K562 (cell line): ENCODE results near the gene SSR2. TPM values are rescaled to one million over a fixed set of nuclear protein-coding genes. Genes with fewer than 3 reads are reported as not detected.

ENCODE experiments used
- KLF16 ChIP-seq: IDR thresholded peaks from 2 replicates; pipeline ENCODE4 v1.6.1; 2016; ENCODE audit warnings: antibody characterized with exemption
- NR2C2 ChIP-seq, 2 experiments: fragments of 200-800 bp in 1 of 2; sonication (Bioruptor generic) in 1 of 2; sonication (generic) in 1 of 2; formaldehyde crosslinking in 1 of 2; IDR thresholded peaks; 2 replicates each; pipeline versions ENCODE4 v1.6.1 to v1.8.0; 2016 to 2022; ENCODE audit warnings: mild to moderate bottlenecking in 1 of 2, missing compliant biosample characterization in 1 of 2, missing genetic modification characterization in 1 of 2, missing genetic modification reagents in 1 of 2
- STAG1 ChIP-seq: sonication (generic); formaldehyde crosslinking; IDR thresholded peaks from 2 replicates; pipeline ENCODE4 v1.5.0; 2020; ENCODE audit warnings: missing genetic modification reagents, borderline replicate concordance
- ZNF24 ChIP-seq: fragments of 450-650 bp; IDR thresholded peaks from 2 replicates; pipeline ENCODE4 v1.6.1; 2016
- polyA plus RNA-seq, 8 experiments: library from polyadenylated mRNA; depleted of rRNA in 4 of 8; stranded (reverse) in 5 of 8; unstranded in 3 of 8; fragments of >200 nt; fragmentation: Nextera tagmentation in 2 of 8; fragmentation: Illumina TruSeq in 1 of 8; extraction: Ambion mirVana in 2 of 8; extraction: Trizol in 1 of 8; gene quantifications; 2 replicates each; pipeline versions ENCODE4 v1.2.1 to v1.2.3, GENCODE V29; 2011 to 2014; ENCODE audit warnings: inconsistent platforms in 1 of 8, missing spikeins in 1 of 8
- total RNA-seq, 7 experiments: library from RNA; depleted of rRNA in 6 of 7; stranded (reverse); fragments of >200 nt in 6 of 7; fragmentation: Illumina TruSeq in 2 of 7; extraction: Trizol in 2 of 7; gene quantifications; 2 replicates each; pipeline versions ENCODE4 v1.2.1 to v1.2.3, GENCODE V29; 2011 to 2021; ENCODE audit warnings: low replicate concordance in 1 of 7
- TF ChIP-seq, protein P1 (sequence below): fragments of 250-450 bp; sonication (Bioruptor Pico); IDR thresholded peaks from 2 replicates; pipeline ENCODE4 v1.5.0; 2020; ENCODE audit warnings: mild to moderate bottlenecking, borderline replicate concordance
- TF ChIP-seq, protein P2 (sequence below): sonication (generic); formaldehyde crosslinking; IDR thresholded peaks from 2 replicates; pipeline ENCODE4 v1.8.0; 2022; ENCODE audit warnings: missing genetic modification reagents, mild to moderate bottlenecking, moderate library complexity, borderline replicate concordance
- TF ChIP-seq, protein P3 (sequence below), 2 experiments: fragments of 450-650 bp; formaldehyde crosslinking in 1 of 2; IDR thresholded peaks; 2 replicates each; pipeline versions ENCODE4 v1.4.0 to v1.6.1; 2014 to 2020; ENCODE audit warnings: mild to moderate bottlenecking in 2 of 2, borderline replicate concordance in 1 of 2, low read depth in 1 of 2
- TF ChIP-seq, protein P4 (sequence below): IDR thresholded peaks from 2 replicates; pipeline ENCODE4 v1.6.1; 2016; ENCODE audit warnings: missing genetic modification characterization, missing compliant biosample characterization

SSR2 gene
- total and polyA plus RNA-seq, 9 of the 15 experiments (the other 6 are each of a cell fraction or from before 2014, with no cell fraction given): 161 to 411 (median 240) TPM

DNA sequence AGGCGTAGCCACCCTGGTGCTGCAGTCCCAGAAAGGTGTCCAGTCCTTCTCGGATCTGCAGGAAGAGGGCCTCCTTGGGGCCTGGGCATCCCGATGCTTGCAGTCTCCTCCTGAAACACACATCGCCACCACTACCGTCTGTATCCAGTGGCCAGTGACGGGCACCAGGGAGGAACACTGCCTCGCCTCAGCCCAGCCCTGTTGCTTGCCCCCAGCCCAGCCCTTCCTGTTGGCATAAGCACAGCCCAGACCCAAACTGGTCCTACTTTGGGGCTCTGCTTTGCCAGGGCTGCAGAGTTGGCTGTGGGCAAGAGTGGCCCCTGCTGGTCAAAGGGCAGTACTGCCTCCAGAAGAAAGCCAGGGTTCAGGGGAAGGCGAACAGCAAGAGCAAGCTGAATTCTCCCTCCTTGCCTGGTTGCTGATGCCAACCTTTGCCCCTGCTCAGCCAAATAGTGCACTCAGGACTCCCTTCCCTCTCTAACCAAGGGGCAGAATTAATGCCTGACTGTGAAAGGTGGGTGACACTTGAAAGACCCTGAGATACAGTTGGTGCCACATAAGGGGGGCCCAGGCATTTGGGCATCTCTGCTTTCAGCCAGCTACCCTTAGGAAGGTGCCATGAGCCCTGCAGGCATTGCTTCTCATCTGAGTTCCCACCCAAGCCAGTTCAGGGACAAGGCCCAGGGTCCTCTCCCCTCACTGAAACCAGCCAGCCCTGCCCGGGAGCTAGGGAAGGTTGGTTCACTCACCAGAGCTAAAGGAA, 31.3 kb downstream of the SSR2 start (continued):
- TF ChIP-seq KLF16 (0 out of 2 replicates have a peak, but pooled peaks have one; percentile 31), ZNF24 (0 out of 2 replicates have a peak, but pooled peaks have one; percentile 12), STAG1 (CRISPR knock-in tag) (peak; percentile 91), NR2C2 (CRISPR knock-in tag; IDR thresholded peaks at IDR 0.05) (0 out of 2 replicates have a peak, but pooled peaks have one; percentile 32), NR2C2 (tag; IDR thresholded peaks at IDR 0.05) (no peak)
- TF ChIP-seq, protein P1, sequence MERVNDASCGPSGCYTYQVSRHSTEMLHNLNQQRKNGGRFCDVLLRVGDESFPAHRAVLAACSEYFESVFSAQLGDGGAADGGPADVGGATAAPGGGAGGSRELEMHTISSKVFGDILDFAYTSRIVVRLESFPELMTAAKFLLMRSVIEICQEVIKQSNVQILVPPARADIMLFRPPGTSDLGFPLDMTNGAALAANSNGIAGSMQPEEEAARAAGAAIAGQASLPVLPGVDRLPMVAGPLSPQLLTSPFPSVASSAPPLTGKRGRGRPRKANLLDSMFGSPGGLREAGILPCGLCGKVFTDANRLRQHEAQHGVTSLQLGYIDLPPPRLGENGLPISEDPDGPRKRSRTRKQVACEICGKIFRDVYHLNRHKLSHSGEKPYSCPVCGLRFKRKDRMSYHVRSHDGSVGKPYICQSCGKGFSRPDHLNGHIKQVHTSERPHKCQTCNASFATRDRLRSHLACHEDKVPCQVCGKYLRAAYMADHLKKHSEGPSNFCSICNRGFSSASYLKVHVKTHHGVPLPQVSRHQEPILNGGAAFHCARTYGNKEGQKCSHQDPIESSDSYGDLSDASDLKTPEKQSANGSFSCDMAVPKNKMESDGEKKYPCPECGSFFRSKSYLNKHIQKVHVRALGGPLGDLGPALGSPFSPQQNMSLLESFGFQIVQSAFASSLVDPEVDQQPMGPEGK (CRISPR knock-in tag): no peak
- TF ChIP-seq, protein P2, sequence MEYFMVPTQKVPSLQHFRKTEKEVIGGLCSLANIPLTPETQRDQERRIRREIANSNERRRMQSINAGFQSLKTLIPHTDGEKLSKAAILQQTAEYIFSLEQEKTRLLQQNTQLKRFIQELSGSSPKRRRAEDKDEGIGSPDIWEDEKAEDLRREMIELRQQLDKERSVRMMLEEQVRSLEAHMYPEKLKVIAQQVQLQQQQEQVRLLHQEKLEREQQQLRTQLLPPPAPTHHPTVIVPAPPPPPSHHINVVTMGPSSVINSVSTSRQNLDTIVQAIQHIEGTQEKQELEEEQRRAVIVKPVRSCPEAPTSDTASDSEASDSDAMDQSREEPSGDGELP: peak; percentile 55; the same call in 1 of the 2 replicates
- TF ChIP-seq, protein P3, sequence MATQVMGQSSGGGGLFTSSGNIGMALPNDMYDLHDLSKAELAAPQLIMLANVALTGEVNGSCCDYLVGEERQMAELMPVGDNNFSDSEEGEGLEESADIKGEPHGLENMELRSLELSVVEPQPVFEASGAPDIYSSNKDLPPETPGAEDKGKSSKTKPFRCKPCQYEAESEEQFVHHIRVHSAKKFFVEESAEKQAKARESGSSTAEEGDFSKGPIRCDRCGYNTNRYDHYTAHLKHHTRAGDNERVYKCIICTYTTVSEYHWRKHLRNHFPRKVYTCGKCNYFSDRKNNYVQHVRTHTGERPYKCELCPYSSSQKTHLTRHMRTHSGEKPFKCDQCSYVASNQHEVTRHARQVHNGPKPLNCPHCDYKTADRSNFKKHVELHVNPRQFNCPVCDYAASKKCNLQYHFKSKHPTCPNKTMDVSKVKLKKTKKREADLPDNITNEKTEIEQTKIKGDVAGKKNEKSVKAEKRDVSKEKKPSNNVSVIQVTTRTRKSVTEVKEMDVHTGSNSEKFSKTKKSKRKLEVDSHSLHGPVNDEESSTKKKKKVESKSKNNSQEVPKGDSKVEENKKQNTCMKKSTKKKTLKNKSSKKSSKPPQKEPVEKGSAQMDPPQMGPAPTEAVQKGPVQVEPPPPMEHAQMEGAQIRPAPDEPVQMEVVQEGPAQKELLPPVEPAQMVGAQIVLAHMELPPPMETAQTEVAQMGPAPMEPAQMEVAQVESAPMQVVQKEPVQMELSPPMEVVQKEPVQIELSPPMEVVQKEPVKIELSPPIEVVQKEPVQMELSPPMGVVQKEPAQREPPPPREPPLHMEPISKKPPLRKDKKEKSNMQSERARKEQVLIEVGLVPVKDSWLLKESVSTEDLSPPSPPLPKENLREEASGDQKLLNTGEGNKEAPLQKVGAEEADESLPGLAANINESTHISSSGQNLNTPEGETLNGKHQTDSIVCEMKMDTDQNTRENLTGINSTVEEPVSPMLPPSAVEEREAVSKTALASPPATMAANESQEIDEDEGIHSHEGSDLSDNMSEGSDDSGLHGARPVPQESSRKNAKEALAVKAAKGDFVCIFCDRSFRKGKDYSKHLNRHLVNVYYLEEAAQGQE (IDR thresholded peaks at IDR 0.05; ENCODE audit: borderline replicate concordance): peak; percentile 91
- TF ChIP-seq, protein P3 (CRISPR knock-in tag; IDR thresholded peaks at IDR 0.05; ENCODE audit: low read depth): no peak
- TF ChIP-seq, protein P4, sequence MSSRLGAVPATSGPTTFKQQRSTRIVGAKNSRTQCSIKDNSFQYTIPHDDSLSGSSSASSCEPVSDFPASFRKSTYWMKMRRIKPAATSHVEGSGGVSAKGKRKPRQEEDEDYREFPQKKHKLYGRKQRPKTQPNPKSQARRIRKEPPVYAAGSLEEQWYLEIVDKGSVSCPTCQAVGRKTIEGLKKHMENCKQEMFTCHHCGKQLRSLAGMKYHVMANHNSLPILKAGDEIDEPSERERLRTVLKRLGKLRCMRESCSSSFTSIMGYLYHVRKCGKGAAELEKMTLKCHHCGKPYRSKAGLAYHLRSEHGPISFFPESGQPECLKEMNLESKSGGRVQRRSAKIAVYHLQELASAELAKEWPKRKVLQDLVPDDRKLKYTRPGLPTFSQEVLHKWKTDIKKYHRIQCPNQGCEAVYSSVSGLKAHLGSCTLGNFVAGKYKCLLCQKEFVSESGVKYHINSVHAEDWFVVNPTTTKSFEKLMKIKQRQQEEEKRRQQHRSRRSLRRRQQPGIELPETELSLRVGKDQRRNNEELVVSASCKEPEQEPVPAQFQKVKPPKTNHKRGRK (tag): no peak
